IMR-90 (cell line): ENCODE measurements around the gene KRT1. TPM values are rescaled to one million over a fixed set of nuclear protein-coding genes. Genes with fewer than 3 reads are reported as not detected.

Experiments
- ATAC-seq: fragments of 200-7000 bp; cut with Tn5 transposase; 2 replicates; pipeline ENCODE4 v1.9.1; 2020; ENCODE audit warnings: low read depth, mild to moderate bottlenecking, moderate library complexity
- BruUV-seq: library from RNA; stranded (reverse); fragments of 400-500 nt; replicated peaks from 2 replicates; lab custom pipeline; 2021; lab: Mats Ljungman, UMichigan
- CTCF ChIA-PET: fragments of 300-600 bp; formaldehyde crosslinking; extraction: SDS; loops from one replicate; lab custom pipeline; 2021; ENCODE audit warnings: antibody characterized with exemption; lab: Yijun Ruan, JAX
- POLR2A ChIA-PET: fragments of 300-600 bp; sonication (Branson Sonifier 250); formaldehyde crosslinking; loops from one replicate; lab custom pipeline; 2022; ENCODE audit warnings: antibody characterized with exemption; ENCODE audit not compliant: unreplicated experiment; lab: Charles Lee
- DNase-seq: peaks from one replicate; pipeline ENCODE4 v3.0.0; 2013
- H2AFZ ChIP-seq: replicated peaks from 2 replicates; pipeline ENCODE3; 2013; ENCODE audit warnings: low read length, mild to moderate bottlenecking; ENCODE audit not compliant: poor library complexity
- H2AK5ac ChIP-seq: 2 replicates; pipeline ENCODE4 v1.6.1; 2013; ENCODE audit warnings: low read depth, low read length, inconsistent platforms
- H2AK9ac ChIP-seq: replicated peaks from 2 replicates; pipeline ENCODE3; 2013; ENCODE audit warnings: mild to moderate bottlenecking, low read depth, low read length, moderate library complexity; ENCODE audit not compliant: poor library complexity
- H2BK120ac ChIP-seq: 2 replicates; pipeline ENCODE4 v1.6.1; 2013; ENCODE audit warnings: low read depth, low read length, inconsistent platforms
- H2BK15ac ChIP-seq: 3 replicates; pipeline ENCODE4 v1.6.1; 2013; ENCODE audit warnings: low read depth, low read length, inconsistent platforms
- H2BK20ac ChIP-seq: 2 replicates; pipeline ENCODE4 v1.6.1; 2013; ENCODE audit warnings: low read depth, mild to moderate bottlenecking, inconsistent platforms, low read length, moderate library complexity
- H2BK5ac ChIP-seq: 2 replicates; pipeline ENCODE4 v1.6.1; 2013; ENCODE audit warnings: mild to moderate bottlenecking, low read depth, low read length, inconsistent platforms; ENCODE audit not compliant: poor library complexity, severe bottlenecking
- H3K14ac ChIP-seq: replicated peaks from 2 replicates; pipeline ENCODE4 v1.6.1; 2013; ENCODE audit warnings: low read depth, low read length, inconsistent platforms
- H3K18ac ChIP-seq: 2 replicates; pipeline ENCODE4 v1.6.1; 2013; ENCODE audit warnings: low read depth, low read length, control low read depth
- H3K23ac ChIP-seq: 2 replicates; pipeline ENCODE4 v1.6.1; 2013; ENCODE audit warnings: low read depth, low read length, inconsistent platforms
- H3K27ac ChIP-seq: 2 replicates; pipeline ENCODE4 v1.5.1; 2013; ENCODE audit warnings: mild to moderate bottlenecking, control low read depth, low read length; ENCODE audit not compliant: insufficient read depth
- H3K27me3 ChIP-seq: 2 replicates; pipeline ENCODE4 v1.6.1; 2013; ENCODE audit warnings: low read length; ENCODE audit not compliant: control insufficient read depth, insufficient read depth
- H3K36me3 ChIP-seq: 2 replicates; pipeline ENCODE4 v1.6.1; 2013; ENCODE audit warnings: low read length, mixed read lengths; ENCODE audit not compliant: control insufficient read depth, insufficient read depth
- H3K4ac ChIP-seq: 2 replicates; pipeline ENCODE4 v1.6.1; 2013; ENCODE audit warnings: low read depth, low read length, inconsistent platforms
- H3K4me1 ChIP-seq: 2 replicates; pipeline ENCODE4 v1.6.1; 2013; ENCODE audit warnings: low read length, mixed read lengths; ENCODE audit not compliant: control insufficient read depth, insufficient read depth
- H3K4me2 ChIP-seq: 2 replicates; pipeline ENCODE4 v1.6.1; 2013; ENCODE audit warnings: low read depth, mild to moderate bottlenecking, control low read depth, low read length, moderate library complexity
- H3K4me3 ChIP-seq: 2 replicates; pipeline ENCODE4 v1.5.1; 2013; ENCODE audit warnings: low read depth, mild to moderate bottlenecking, control low read depth, low read length, moderate library complexity; ENCODE audit not compliant: insufficient read depth
- H3K56ac ChIP-seq: 2 replicates; pipeline ENCODE4 v1.6.1; 2013; ENCODE audit warnings: low read length, inconsistent platforms; ENCODE audit not compliant: insufficient read depth; ENCODE audit errors: extremely low read depth
- H3K79me1 ChIP-seq, 2 experiments: 2 replicates each; pipeline ENCODE4 v1.6.1; 2013; ENCODE audit warnings: low read length in 2 of 2, inconsistent platforms in 1 of 2, low read depth in 1 of 2
- H3K9ac ChIP-seq: 2 replicates; pipeline ENCODE4 v1.6.1; 2013; ENCODE audit warnings: low read depth, low read length, control low read depth
- H3K9me1 ChIP-seq: 2 replicates; pipeline ENCODE4 v1.6.1; 2013; ENCODE audit warnings: low read length, inconsistent platforms; ENCODE audit not compliant: insufficient read depth
- H3K9me3 ChIP-seq: 2 replicates; pipeline ENCODE4 v1.6.1; 2013; ENCODE audit warnings: low read length; ENCODE audit not compliant: control insufficient read depth, insufficient read depth
- H4K20me1 ChIP-seq: 2 replicates; pipeline ENCODE4 v1.6.1; 2013; ENCODE audit warnings: low read length, inconsistent platforms; ENCODE audit not compliant: insufficient read depth
- H4K5ac ChIP-seq: 2 replicates; pipeline ENCODE4 v1.6.1; 2013; ENCODE audit warnings: mild to moderate bottlenecking, low read depth, low read length, control low read depth
- H4K8ac ChIP-seq, 2 experiments: 2 replicates each; pipeline ENCODE4 v1.6.1; 2013; ENCODE audit warnings: low read depth in 2 of 2, low read length in 2 of 2, control low read depth in 1 of 2, inconsistent platforms in 1 of 2
- H4K91ac ChIP-seq: 2 replicates; pipeline ENCODE4 v1.6.1; 2013; ENCODE audit warnings: low read depth, low read length, inconsistent platforms; ENCODE audit not compliant: insufficient read depth
- CEBPB ChIP-seq: IDR thresholded peaks from 2 replicates; pipeline ENCODE4 v1.6.1; 2012; ENCODE audit warnings: low read depth, low read length, improper control_type of control experiment
- FOS ChIP-seq: fragments of 150-350 bp; IDR thresholded peaks from 2 replicates; pipeline ENCODE4 v1.6.1; 2016; ENCODE audit warnings: low read depth, low read length
- MAZ ChIP-seq: IDR thresholded peaks from 2 replicates; pipeline ENCODE4 v1.6.1; 2012; ENCODE audit warnings: low read depth, mild to moderate bottlenecking, low read length, improper control_type of control experiment, moderate library complexity, borderline replicate concordance
- MXI1 ChIP-seq: IDR thresholded peaks from 2 replicates; pipeline ENCODE4 v1.6.1; 2012; ENCODE audit warnings: low read depth, mild to moderate bottlenecking, low read length, moderate library complexity, borderline replicate concordance
- POLR2A ChIP-seq: IDR thresholded peaks from 2 replicates; pipeline ENCODE4 v1.6.1; 2012; ENCODE audit warnings: mild to moderate bottlenecking, low read depth, low read length
- RAD21 ChIP-seq: IDR thresholded peaks from 2 replicates; pipeline ENCODE4 v1.6.1; 2012; ENCODE audit warnings: low read length, improper control_type of control experiment
- RCOR1 ChIP-seq: IDR thresholded peaks from 2 replicates; pipeline ENCODE4 v1.6.1; 2012; ENCODE audit warnings: mild to moderate bottlenecking, low read length, improper control_type of control experiment; ENCODE audit not compliant: insufficient replicate concordance
- SMC3 ChIP-seq: fragments of 150-350 bp; IDR thresholded peaks from 2 replicates; pipeline ENCODE4 v1.6.1; 2016; ENCODE audit warnings: low read depth, mild to moderate bottlenecking, antibody characterized with exemption, low read length, moderate library complexity
- USF2 ChIP-seq: fragments of 150-350 bp; IDR thresholded peaks from 2 replicates; pipeline ENCODE4 v1.6.1; 2017; ENCODE audit warnings: mild to moderate bottlenecking, antibody characterized with exemption, low read length, low read depth
- WGBS, 2 experiments: methylation state at CpG; one replicate each; pipeline versions ENCODE4 v1.1.5 to v1.1.7; 2013; ENCODE audit warnings: missing lambda C conversion rate in 2 of 2; ENCODE audit not compliant: insufficient read length in 1 of 2; ENCODE audit errors: extremely low coverage in 2 of 2; 5-methylcytosine and 5-hydroxymethylcytosine counted together
- dilution Hi-C: fragments of 300-500 bp; cut with HindIII; formaldehyde crosslinking; loops from one replicate; pipeline ENCODE4 v1.14.3; 2018; ENCODE audit warnings: low sequenced_read_pairs; ENCODE audit not compliant: unreplicated experiment
- in situ Hi-C: fragments of 300-500 bp; cut with MboI; formaldehyde crosslinking; loops from 3 replicates; pipeline ENCODE4 v1.14.3; 2019; ENCODE audit warnings: low sequenced_read_pairs, inconsistent platforms, mixed read lengths
- intact Hi-C: fragments of 100-400 bp; cut with micrococcal nuclease; formaldehyde crosslinking; loops from 2 replicates; pipeline ENCODE4 v1.10.0; 2022
- polyA plus RNA-seq, 3 experiments: library from polyadenylated mRNA; depleted of rRNA; stranded (reverse); fragments of >200 nt; gene quantifications; 2 replicates each; pipeline ENCODE4 v1.2.3, GENCODE V29; 2012; ENCODE audit warnings: low replicate concordance in 1 of 3
- total RNA-seq: library from RNA; depleted of rRNA; stranded (reverse); fragments of >200 nt; gene quantifications from 2 replicates; pipeline ENCODE4 v1.2.3, GENCODE V29; 2012
- TF ChIP-seq, protein P1 (sequence below): fragments of 150-350 bp; IDR thresholded peaks from 2 replicates; pipeline ENCODE4 v1.6.1; 2016; ENCODE audit warnings: low read depth, mild to moderate bottlenecking, low read length, moderate library complexity, borderline replicate concordance

Gene KRT1
- total and polyA plus RNA-seq, 2 of the 4 experiments (the other 2 are of a cell fraction) = not detected

DNA sequence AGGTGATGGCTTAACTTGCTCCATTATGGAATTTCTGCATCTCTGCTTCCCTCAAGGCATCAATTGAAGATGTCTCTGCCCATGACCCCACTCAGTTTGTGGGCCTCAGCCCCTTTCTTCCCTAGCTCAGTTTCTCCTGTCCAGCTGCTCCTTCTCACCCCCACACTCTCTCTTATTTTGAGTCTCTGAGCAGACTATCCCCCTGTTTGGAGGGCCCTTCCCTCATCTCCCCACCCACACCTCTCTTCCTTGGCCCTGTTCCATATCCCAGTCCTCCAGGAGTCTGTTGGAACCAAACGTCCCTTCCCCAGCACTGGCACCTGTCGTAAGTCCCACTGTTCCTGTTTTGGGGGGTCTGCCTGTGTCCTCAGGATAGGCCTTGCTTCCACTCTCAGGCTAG lies 8.3 kb upstream of the KRT1 start:
- Histone ChIP-seq H4K20me1 (no peaks in the 10 kb centered on the region), H2BK120ac (no peak overlapping the region), H3K9me3 (no peaks in the 10 kb centered on the region), H3K14ac (no peak overlapping the region), H2AK9ac (no peak overlapping the region), H3K23ac (no peak overlapping the region), H3K4me3 (no peak overlapping the region), H4K8ac (no peak overlapping the region), H2BK15ac (no peak overlapping the region), H3K9ac (no peak overlapping the region), H3K9me1 (no peaks in the 10 kb centered on the region), H3K4ac (no peak overlapping the region), H3K4me1 (peaks cover 2% of the 10 kb centered on the region; the same call in 1 of the 2 replicates), H2AK5ac (no peak overlapping the region), H2BK20ac (no peak overlapping the region), H4K91ac (no peak overlapping the region), H4K5ac (no peak overlapping the region), H3K4me2 (no peak overlapping the region), H3K27me3 (peaks cover 58% of the 10 kb centered on the region), H3K27ac (no peak overlapping the region), H3K36me3 (no peaks in the 10 kb centered on the region), H2BK5ac (no peak overlapping the region), H3K56ac (no peak overlapping the region), H3K79me1 (no peaks in the 10 kb centered on the region), H3K18ac (no peak overlapping the region), H2AFZ (no peak overlapping the region)
- no TSS peak for BruUV-seq
- ATAC-seq (no peak), DNase-seq (no peak)
- ChIA-PET POLR2A (no interaction called here), CTCF (no interaction called here)
- no CpG with 5 or more reads among the region's 2 CpGs for WGBS, 2 experiments
- TF ChIP-seq SMC3 (no peak), CEBPB (no peak), MAZ (no peak), RAD21 (no peak), FOS (no peak), RCOR1 (no peak), MXI1 (no peak), POLR2A (no peak), USF2 (no peak)
- TF ChIP-seq, protein P1, sequence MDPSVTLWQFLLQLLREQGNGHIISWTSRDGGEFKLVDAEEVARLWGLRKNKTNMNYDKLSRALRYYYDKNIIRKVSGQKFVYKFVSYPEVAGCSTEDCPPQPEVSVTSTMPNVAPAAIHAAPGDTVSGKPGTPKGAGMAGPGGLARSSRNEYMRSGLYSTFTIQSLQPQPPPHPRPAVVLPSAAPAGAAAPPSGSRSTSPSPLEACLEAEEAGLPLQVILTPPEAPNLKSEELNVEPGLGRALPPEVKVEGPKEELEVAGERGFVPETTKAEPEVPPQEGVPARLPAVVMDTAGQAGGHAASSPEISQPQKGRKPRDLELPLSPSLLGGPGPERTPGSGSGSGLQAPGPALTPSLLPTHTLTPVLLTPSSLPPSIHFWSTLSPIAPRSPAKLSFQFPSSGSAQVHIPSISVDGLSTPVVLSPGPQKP = no peak
- intact Hi-C loops (no loop called here), dilution Hi-C loops (no loop called here), in situ Hi-C loops (no loop called here)
